Caco-2 (cell line): ENCODE data around the gene GABARAPL2. TPM values are rescaled to one million over a fixed set of nuclear protein-coding genes. Genes with fewer than 3 reads are reported as not detected.

ENCODE experiments used
- BruUV-seq: library from RNA; stranded (reverse); fragments of 400-500 nt; replicated peaks from 2 replicates; lab custom pipeline; 2021; lab: Mats Ljungman, UMichigan
- CTCF ChIA-PET: fragments of 300-600 bp; sonication (Branson Sonifier 250); formaldehyde crosslinking; loops from one replicate; lab custom pipeline; 2022; ENCODE audit warnings: antibody characterized with exemption; lab: Charles Lee
- POLR2A ChIA-PET: fragments of 300-600 bp; sonication (Branson Sonifier 250); formaldehyde crosslinking; loops from one replicate; lab custom pipeline; 2022; ENCODE audit warnings: antibody characterized with exemption; lab: Charles Lee
- DNase-seq, 2 experiments: peaks; one replicate each; pipeline versions ENCODE4 v3.0.0 to v3.0.0-alpha.2; 2020 to 2022
- H3K27me3 ChIP-seq: replicated peaks from 2 replicates; pipeline ENCODE4 v1.6.0; 2011; ENCODE audit warnings: low read length; ENCODE audit not compliant: control insufficient read depth, insufficient read depth
- H3K36me3 ChIP-seq: 2 replicates; pipeline ENCODE4 v1.5.1; 2011; ENCODE audit warnings: low read length; ENCODE audit not compliant: control insufficient read depth, insufficient read depth
- H3K4me1 ChIP-seq: fragments of 250-450 bp; sonication (Bioruptor Pico); 2 replicates; pipeline ENCODE4 v1.5.1; 2020; ENCODE audit warnings: mild to moderate bottlenecking
- H3K4me3 ChIP-seq: 2 replicates; pipeline ENCODE4 v1.5.1; 2011; ENCODE audit warnings: low read depth, mild to moderate bottlenecking, control low read depth, low read length
- H3K9me3 ChIP-seq: fragments of 250-450 bp; sonication (Bioruptor Pico); 2 replicates; pipeline ENCODE4 v1.5.1; 2020; ENCODE audit warnings: mild to moderate bottlenecking, moderate library complexity
- H3K27ac Mint-ChIP-seq: one replicate; pipeline ENCODE4 v1.8.0; 2022; ENCODE audit warnings: mixed read lengths; ENCODE audit not compliant: unreplicated experiment
- H3K27me3 Mint-ChIP-seq: one replicate; pipeline ENCODE4 v1.8.0; 2022; ENCODE audit warnings: mixed read lengths; ENCODE audit not compliant: insufficient read depth, unreplicated experiment
- H3K36me3 Mint-ChIP-seq: one replicate; pipeline ENCODE4 v1.8.0; 2022; ENCODE audit warnings: mild to moderate bottlenecking, mixed read lengths; ENCODE audit not compliant: insufficient read depth, unreplicated experiment
- H3K4me1 Mint-ChIP-seq: one replicate; pipeline ENCODE4 v1.8.0; 2022; ENCODE audit warnings: low read depth, mixed read lengths; ENCODE audit not compliant: unreplicated experiment
- H3K4me3 Mint-ChIP-seq: one replicate; pipeline ENCODE4 v1.8.0; 2022; ENCODE audit warnings: mild to moderate bottlenecking, moderate library complexity, mixed read lengths; ENCODE audit not compliant: unreplicated experiment
- H3K9me3 Mint-ChIP-seq: one replicate; pipeline ENCODE4 v1.8.0; 2022; ENCODE audit warnings: mixed read lengths; ENCODE audit not compliant: unreplicated experiment
- CTCF ChIP-seq, 2 experiments: fragments of 200-600 bp in 1 of 2; IDR thresholded peaks; 1 replicate in 1 of 2; 2 replicates in 1 of 2; pipeline versions ENCODE4 v1.5.1 to v1.8.0; 2011 to 2022; ENCODE audit warnings: antibody characterized with exemption in 1 of 2, control low read depth in 1 of 2, inconsistent platforms in 1 of 2, low read depth in 1 of 2, low read length in 1 of 2, mild to moderate bottlenecking in 1 of 2, moderate library complexity in 1 of 2; ENCODE audit not compliant: insufficient read depth in 1 of 2, severe bottlenecking in 1 of 2, unreplicated experiment in 1 of 2
- intact Hi-C: fragments of 100-400 bp; cut with micrococcal nuclease; formaldehyde crosslinking; loops from one replicate; pipeline ENCODE4 v1.10.0; 2022; ENCODE audit not compliant: unreplicated experiment
- total RNA-seq: library from RNA; stranded (reverse); gene quantifications from 2 replicates; pipeline ENCODE4 v1.2.3, GENCODE V29; 2022

GABARAPL2 gene
- total RNA-seq, 1 experiment from 2014 or later = 88.2 TPM

- Histone ChIP-seq H3K27me3 (no peaks in the 10 kb centered on the region), H3K9me3 (no peaks in the 10 kb centered on the region), H3K4me1 (no peaks in the 10 kb centered on the region), H3K36me3 (no peaks in the 10 kb centered on the region), H3K4me3 (no peak overlapping the region)
- intact Hi-C loops = no loop called here
- DNase-seq = peak in 1 of 2 experiments; percentile 23
- no peaks in the 10 kb centered on the region for H3K9me3 Mint-ChIP-seq
- CTCF ChIA-PET = interaction anchor here (0.7 to 1.5 kb wide), 2 partner anchors 18 to 296 kb away, joined by 3 to 6 read pairs; no protein-coding TSS in a partner anchor
- no TSS peak for BruUV-seq
- H3K27ac Mint-ChIP-seq = no peak overlapping the region
- no peaks in the 10 kb centered on the region for H3K36me3 Mint-ChIP-seq
- H3K4me1 Mint-ChIP-seq = no peaks in the 10 kb centered on the region
- no peaks in the 10 kb centered on the region for H3K27me3 Mint-ChIP-seq
- TF ChIP-seq CTCF (IDR thresholded peaks at IDR 0.05; ENCODE audit: insufficient read depth in 1 of 2, low read depth in 1 of 2, low read length in 1 of 2, severe bottlenecking in 1 of 2, unreplicated experiment in 1 of 2) = no peak
- H3K4me3 Mint-ChIP-seq = no peak overlapping the region
- POLR2A ChIA-PET = no interaction called here
Observed at GRCh38 chr16:75534560-75535205, 31.5 kb upstream of the GABARAPL2 start.

GRCh38 chr16:75535211-75535843 lies 30.9 kb upstream of the GABARAPL2 start:
- H3K4me1 ChIP-seq = no peaks in the 10 kb centered on the region
- H3K27ac Mint-ChIP-seq = no peak overlapping the region
- no peak for TF ChIP-seq CTCF (IDR thresholded peaks at IDR 0.05; ENCODE audit: insufficient read depth in 1 of 2, low read depth in 1 of 2, low read length in 1 of 2, severe bottlenecking in 1 of 2, unreplicated experiment in 1 of 2)
- no peaks in the 10 kb centered on the region for H3K9me3 Mint-ChIP-seq
- H3K36me3 ChIP-seq = no peaks in the 10 kb centered on the region
- DNase-seq = no peak
- POLR2A ChIA-PET = no interaction called here
- H3K27me3 Mint-ChIP-seq = no peaks in the 10 kb centered on the region
- no peaks in the 10 kb centered on the region for H3K36me3 Mint-ChIP-seq
- H3K27me3 ChIP-seq = no peaks in the 10 kb centered on the region
- H3K4me3 Mint-ChIP-seq = no peak overlapping the region
- CTCF ChIA-PET = interaction anchor here (0.6 to 1.5 kb wide), 2 partner anchors 14 to 19 kb away, joined by 3 to 6 read pairs; no protein-coding TSS in a partner anchor
- no TSS peak for BruUV-seq
- no peaks in the 10 kb centered on the region for H3K9me3 ChIP-seq
- no peak overlapping the region for H3K4me3 ChIP-seq
- intact Hi-C loops = no loop called here
- H3K4me1 Mint-ChIP-seq = no peaks in the 10 kb centered on the region

- H3K27ac Mint-ChIP-seq = no peak within 1 kb of the TSS
- BruUV-seq = no TSS peak
Observed at GRCh38 chr16:75535901-75536300, 30.3 kb upstream of the GABARAPL2 start, which contains the start of gene CHST5. CHST5 (minus strand) TSS chr16:75536108; CDS start chr16:75530384, 5,724 bp downstream.

More at GRCh38 chr16:75535901-75536300, 30.3 kb upstream of the GABARAPL2 start, which contains the start of gene CHST5:
- Histone ChIP-seq H3K9me3 (no peaks in the 10 kb centered on the region), H3K4me3 (no peak within 1 kb of the TSS), H3K36me3 (no peaks in the 10 kb centered on the region), H3K4me1 (no peaks in the 10 kb centered on the region), H3K27me3 (no peaks in the 10 kb centered on the region)
- Mint-ChIP-seq H3K36me3 (no peaks in the 10 kb centered on the region), H3K4me3 (no peak within 1 kb of the TSS), H3K9me3 (no peaks in the 10 kb centered on the region), H3K4me1 (no peaks in the 10 kb centered on the region), H3K27me3 (no peaks in the 10 kb centered on the region)
- TF ChIP-seq CTCF (IDR thresholded peaks at IDR 0.05; ENCODE audit: insufficient read depth in 1 of 2, low read depth in 1 of 2, low read length in 1 of 2, severe bottlenecking in 1 of 2, unreplicated experiment in 1 of 2) = no peak
- ChIA-PET CTCF (interaction anchor here (0.6 to 1.5 kb wide), 2 partner anchors 15 to 19 kb away, joined by 3 to 6 read pairs; no protein-coding TSS in a partner anchor), POLR2A (no interaction called here)
- DNase-seq = peak in 1 of 2 experiments; percentile 32
- intact Hi-C loops = no loop called here
